ENCODE data around the gene NEDD4L.

NEDD4L gene

GRCh38 chr18:58412844-58413666 lies 369.0 kb downstream of the NEDD4L start:
- H3K36me3 ChIP-seq: no peaks in the 10 kb centered on the region
- no peaks in the 10 kb centered on the region for H4K20me1 ChIP-seq
- no peaks in the 10 kb centered on the region for H3K9me3 ChIP-seq
- H3K9ac ChIP-seq: no peak overlapping the region
- no peak for TF ChIP-seq Cebpa-rat (IDR thresholded peaks at IDR 0.05)
- H3K4me3 ChIP-seq: no peak overlapping the region
- peaks cover 64% of the 10 kb centered on the region for H3K4me1 ChIP-seq
- H3K27ac ChIP-seq: no peak overlapping the region
- H3K4me2 ChIP-seq: peak overlapping the region; percentile 36
- H3K27me3 ChIP-seq: no peaks in the 10 kb centered on the region; the same call in 1 of the 2 replicates

GRCh38 chr18:58413667-58414628 lies 369.9 kb downstream of the NEDD4L start:
- Histone ChIP-seq H4K20me1 (no peaks in the 10 kb centered on the region), H3K4me1 (peaks cover 60% of the 10 kb centered on the region), H3K9ac (no peak overlapping the region), H3K27ac (no peak overlapping the region), H3K4me3 (no peak overlapping the region), H3K27me3 (no peaks in the 10 kb centered on the region; the same call in 1 of the 2 replicates), H3K4me2 (peak overlapping the region; percentile 36), H3K36me3 (no peaks in the 10 kb centered on the region), H3K9me3 (no peaks in the 10 kb centered on the region)
- TF ChIP-seq Cebpa-rat (IDR thresholded peaks at IDR 0.05): no peak

DNA sequence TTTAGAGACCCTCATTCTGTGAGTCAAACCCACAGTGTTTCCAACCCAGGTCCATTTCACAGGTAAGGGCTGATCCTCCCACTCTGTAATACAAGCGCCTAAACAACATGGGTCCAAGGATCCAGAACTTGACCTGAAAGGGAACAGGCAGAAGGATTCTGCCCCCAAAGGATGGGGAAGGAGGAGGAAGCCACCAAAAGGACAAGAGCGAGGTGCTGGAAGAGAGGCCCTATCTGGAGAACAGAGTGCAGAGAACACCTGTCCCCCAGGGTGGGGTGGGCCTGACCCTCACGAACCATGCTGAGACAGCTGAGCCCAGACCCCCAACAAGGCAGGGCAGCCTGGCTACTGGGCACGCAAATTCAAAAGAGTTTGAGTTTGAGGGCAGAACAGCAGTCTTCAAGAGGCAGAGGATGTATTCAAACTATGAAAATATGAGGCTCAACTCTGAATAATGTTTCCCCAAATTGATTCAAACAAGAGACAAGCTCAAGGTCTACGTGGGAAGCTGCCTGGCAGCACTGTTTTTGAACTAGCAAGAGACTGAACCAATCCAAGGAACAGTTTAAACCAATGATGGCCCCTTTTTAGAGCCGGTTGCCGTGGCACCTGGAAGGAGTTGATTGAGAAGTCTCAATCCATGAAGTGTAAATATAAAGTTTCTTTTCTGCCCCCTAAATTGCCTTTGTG lies 372.1 kb downstream of the NEDD4L start:
- Histone ChIP-seq H3K36me3 (no peaks in the 10 kb centered on the region), H4K20me1 (no peaks in the 10 kb centered on the region), H3K4me1 (peaks cover 38% of the 10 kb centered on the region), H3K27ac (no peak overlapping the region), H3K9ac (no peak overlapping the region), H3K9me3 (no peaks in the 10 kb centered on the region), H3K4me2 (no peak overlapping the region), H3K4me3 (no peak overlapping the region), H3K27me3 (no peaks in the 10 kb centered on the region; the same call in 1 of the 2 replicates)
- TF ChIP-seq Cebpa-rat (IDR thresholded peaks at IDR 0.05): no peak

GRCh38 chr18:58416704-58417683 lies 373.0 kb downstream of the NEDD4L start:
- Histone ChIP-seq H3K4me3 (no peak overlapping the region), H4K20me1 (no peaks in the 10 kb centered on the region), H3K9me3 (no peaks in the 10 kb centered on the region), H3K36me3 (no peaks in the 10 kb centered on the region), H3K9ac (no peak overlapping the region), H3K4me2 (no peak overlapping the region), H3K27me3 (no peaks in the 10 kb centered on the region; the same call in 1 of the 2 replicates), H3K27ac (no peak overlapping the region), H3K4me1 (peaks cover 35% of the 10 kb centered on the region)
- TF ChIP-seq Cebpa-rat (IDR thresholded peaks at IDR 0.05): no peak

- Histone ChIP-seq H3K4me3 (no peak overlapping the region), H3K27me3 (no peaks in the 10 kb centered on the region; the same call in 1 of the 2 replicates), H4K20me1 (no peaks in the 10 kb centered on the region), H3K9me3 (no peaks in the 10 kb centered on the region), H3K4me1 (peaks cover 35% of the 10 kb centered on the region), H3K9ac (no peak overlapping the region), H3K36me3 (no peaks in the 10 kb centered on the region), H3K27ac (no peak overlapping the region), H3K4me2 (no peak overlapping the region)
- TF ChIP-seq Cebpa-rat (IDR thresholded peaks at IDR 0.05): no peak
Observed at GRCh38 chr18:58417752-58418151, 373.7 kb downstream of the NEDD4L start.

DNA sequence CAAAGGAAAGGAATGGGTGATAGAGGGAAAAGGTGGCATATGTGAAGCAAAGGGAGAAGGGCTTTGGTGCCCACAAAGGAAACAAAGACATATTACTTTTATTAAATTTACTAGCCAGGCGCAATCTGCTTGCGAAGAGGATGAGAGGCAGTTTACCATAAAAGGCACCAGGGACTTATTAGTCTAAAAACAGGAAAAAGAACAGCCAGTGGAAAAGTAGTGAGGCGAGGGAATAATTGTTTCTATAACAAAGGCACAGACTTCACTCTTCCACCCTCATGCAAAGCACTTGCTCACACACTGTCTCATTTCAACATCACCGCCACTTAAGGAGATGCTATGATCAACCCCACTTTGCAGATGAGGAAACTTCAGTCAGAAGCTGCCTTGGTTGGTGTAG lies 374.3 kb downstream of the NEDD4L start:
- TF ChIP-seq Cebpa-rat (IDR thresholded peaks at IDR 0.05): no peak

DNA sequence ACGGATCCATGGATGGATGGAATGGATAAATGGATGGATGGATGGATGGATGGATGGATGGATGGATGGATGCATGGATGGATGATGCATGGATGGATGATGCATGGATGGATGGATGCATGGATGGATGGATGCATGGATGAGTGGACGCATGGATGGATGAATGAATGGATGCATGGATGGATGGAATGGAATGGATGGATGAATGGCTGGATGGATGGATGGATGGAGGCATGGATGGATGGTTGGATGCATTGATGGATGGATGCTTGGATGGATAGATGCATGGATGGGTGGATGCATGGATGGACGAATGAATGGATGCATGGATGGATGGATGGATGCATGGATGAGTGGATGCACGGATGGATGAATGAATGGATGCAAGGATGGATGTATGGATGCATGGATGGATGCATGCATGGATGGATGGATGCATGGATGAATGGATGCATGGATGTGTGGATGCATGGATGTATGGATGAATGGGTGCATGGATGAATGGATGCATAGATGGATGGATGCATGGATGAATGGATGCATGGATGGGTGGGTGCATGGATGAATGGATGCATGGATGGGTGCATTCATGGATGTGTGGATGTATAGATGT lies 375.7 kb downstream of the NEDD4L start:
- H3K9me3 ChIP-seq: no peaks in the 10 kb centered on the region
- H3K4me1 ChIP-seq: peaks cover 29% of the 10 kb centered on the region
- H4K20me1 ChIP-seq: no peaks in the 10 kb centered on the region
- H3K9ac ChIP-seq: no peak overlapping the region
- no peak overlapping the region for H3K4me3 ChIP-seq
- no peaks in the 10 kb centered on the region; the same call in 1 of the 2 replicates for H3K27me3 ChIP-seq
- no peak for TF ChIP-seq Cebpa-rat (IDR thresholded peaks at IDR 0.05)
- no peaks in the 10 kb centered on the region for H3K36me3 ChIP-seq
- H3K27ac ChIP-seq: no peak overlapping the region
- H3K4me2 ChIP-seq: no peak overlapping the region

More for the DNA sequence above, 374.3 kb downstream of the NEDD4L start:
- Histone ChIP-seq H4K20me1 (no peaks in the 10 kb centered on the region), H3K4me3 (no peak overlapping the region), H3K9me3 (no peaks in the 10 kb centered on the region), H3K36me3 (no peaks in the 10 kb centered on the region), H3K27me3 (no peaks in the 10 kb centered on the region; the same call in 1 of the 2 replicates), H3K27ac (no peak overlapping the region), H3K9ac (no peak overlapping the region), H3K4me1 (peaks cover 32% of the 10 kb centered on the region), H3K4me2 (no peak overlapping the region)

- Histone ChIP-seq H3K27ac (no peak overlapping the region), H3K4me2 (no peak overlapping the region), H3K27me3 (no peaks in the 10 kb centered on the region), H3K4me3 (no peak overlapping the region), H3K9me3 (no peaks in the 10 kb centered on the region), H4K20me1 (no peaks in the 10 kb centered on the region), H3K4me1 (peaks cover 13% of the 10 kb centered on the region), H3K9ac (no peak overlapping the region), H3K36me3 (no peaks in the 10 kb centered on the region)
- TF ChIP-seq Cebpa-rat (IDR thresholded peaks at IDR 0.05): no peak
Observed at GRCh38 chr18:58426611-58427010, 382.6 kb downstream of the NEDD4L start.

Data from BLaER1 (cell line).